HUES48 (cell line): ENCODE measurements around the gene PRIMPOL.
"Not testable (repeated sequence)": the region's sequence is repeated elsewhere in the genome, so short reads cannot be mapped to it uniquely, and the experiment has no call there.

Experiments used
- H3K27ac ChIP-seq: one replicate; pipeline ENCODE4 v1.7.0; 2013; ENCODE audit warnings: low read depth, low read length, inconsistent platforms
- H3K27me3 ChIP-seq: 2 replicates; pipeline ENCODE4 v1.6.1; 2013; ENCODE audit warnings: mild to moderate bottlenecking, low read length; ENCODE audit not compliant: control insufficient read depth, insufficient read depth
- H3K36me3 ChIP-seq: 2 replicates; pipeline ENCODE4 v1.6.1; 2013; ENCODE audit warnings: low read length; ENCODE audit not compliant: control insufficient read depth, insufficient read depth
- H3K4me1 ChIP-seq: 2 replicates; pipeline ENCODE4 v1.6.1; 2013; ENCODE audit warnings: mild to moderate bottlenecking, low read length; ENCODE audit not compliant: control insufficient read depth, insufficient read depth
- H3K4me3 ChIP-seq: 2 replicates; pipeline ENCODE4 v1.5.1; 2013; ENCODE audit warnings: mild to moderate bottlenecking, low read depth, low read length
- H3K9ac ChIP-seq: 2 replicates; pipeline ENCODE4 v1.6.1; 2013; ENCODE audit warnings: mild to moderate bottlenecking, low read depth, low read length, moderate library complexity
- H3K9me3 ChIP-seq: 2 replicates; pipeline ENCODE4 v1.6.1; 2013; ENCODE audit warnings: low read length; ENCODE audit not compliant: control insufficient read depth, insufficient read depth

Gene PRIMPOL

GRCh38 chr4:184641451-184641850 is 8.1 kb upstream of the PRIMPOL start:
- Histone ChIP-seq H3K9me3 (no peaks in the 10 kb centered on the region), H3K27me3 (no peaks in the 10 kb centered on the region), H3K36me3 (peaks cover 54% of the 10 kb centered on the region), H3K27ac (no peak overlapping the region), H3K4me3 (no peak overlapping the region), H3K4me1 (peaks cover 43% of the 10 kb centered on the region), H3K9ac (no peak overlapping the region)

- Histone ChIP-seq H3K27ac (peak overlapping the region; percentile 89), H3K4me1 (peaks cover 59% of the 10 kb centered on the region), H3K9ac (peak overlapping the region; percentile 32; the same call in 1 of the 2 replicates), H3K4me3 (peak overlapping the region; percentile 25; the same call in 1 of the 2 replicates), H3K9me3 (no peaks in the 10 kb centered on the region), H3K36me3 (peaks cover 35% of the 10 kb centered on the region), H3K27me3 (no peaks in the 10 kb centered on the region)
Observed at GRCh38 chr4:184643731-184644130, 5.8 kb upstream of the PRIMPOL start.

- no peaks in the 10 kb centered on the region for H3K27me3 ChIP-seq
- H3K36me3 ChIP-seq: peaks cover 28% of the 10 kb centered on the region
- peak overlapping the region; percentile 19; the same call in 1 of the 2 replicates for H3K9ac ChIP-seq
- peak overlapping the region; percentile 10; the same call in 1 of the 2 replicates for H3K4me3 ChIP-seq
- peaks cover 60% of the 10 kb centered on the region for H3K4me1 ChIP-seq
- H3K27ac ChIP-seq: peak overlapping the region; percentile 89
- H3K9me3 ChIP-seq: no peaks in the 10 kb centered on the region
Observed at GRCh38 chr4:184644553-184645307, 4.8 kb upstream of the PRIMPOL start.

GRCh38 chr4:184645904-184646610 is 3.5 kb upstream of the PRIMPOL start:
- Histone ChIP-seq H3K36me3 (peaks cover 23% of the 10 kb centered on the region), H3K27ac (peak overlapping the region; percentile 89), H3K4me3 (no peak overlapping the region; the same call in 1 of the 2 replicates), H3K9ac (no peak overlapping the region), H3K9me3 (no peaks in the 10 kb centered on the region), H3K27me3 (no peaks in the 10 kb centered on the region), H3K4me1 (peaks cover 68% of the 10 kb centered on the region)

GRCh38 chr4:184647266-184648053 is 2.1 kb upstream of the PRIMPOL start:
- Histone ChIP-seq H3K9me3 (no peaks in the 10 kb centered on the region), H3K4me3 (peak overlapping the region; percentile 88), H3K36me3 (peaks cover 13% of the 10 kb centered on the region), H3K27ac (peak overlapping the region; percentile 87), H3K4me1 (peaks cover 70% of the 10 kb centered on the region), H3K27me3 (no peaks in the 10 kb centered on the region), H3K9ac (peak overlapping the region; percentile 86; the same call in 1 of the 2 replicates)

- Histone ChIP-seq H3K4me1 (peaks cover 68% of the 10 kb centered on the region), H3K27ac (peak overlapping the region; percentile 87), H3K9ac (peak overlapping the region; percentile 86), H3K9me3 (no peaks in the 10 kb centered on the region), H3K4me3 (peak overlapping the region; percentile 88), H3K36me3 (peaks cover 11% of the 10 kb centered on the region), H3K27me3 (no peaks in the 10 kb centered on the region)
Observed at GRCh38 chr4:184648054-184648312, 1.6 kb upstream of the PRIMPOL start.

GRCh38 chr4:184648313-184649025 is 1.1 kb upstream of the PRIMPOL start:
- Histone ChIP-seq H3K27me3 (no peaks in the 10 kb centered on the region), H3K9ac (peak overlapping the region; percentile 86), H3K27ac (peak overlapping the region; percentile 87), H3K4me1 (peaks cover 68% of the 10 kb centered on the region), H3K36me3 (peaks cover 11% of the 10 kb centered on the region), H3K9me3 (no peaks in the 10 kb centered on the region), H3K4me3 (peak overlapping the region; percentile 88)

- Histone ChIP-seq H3K27me3 (no peaks in the 10 kb centered on the region), H3K27ac (peak overlapping the region; percentile 94), H3K9me3 (no peaks in the 10 kb centered on the region), H3K9ac (peak overlapping the region; percentile 77), H3K36me3 (peaks cover 7% of the 10 kb centered on the region), H3K4me3 (peak overlapping the region; percentile 71), H3K4me1 (peaks cover 51% of the 10 kb centered on the region)
Observed at GRCh38 chr4:184649971-184650855, 675 bp downstream of the PRIMPOL start.

- Histone ChIP-seq H3K9me3 (no peaks in the 10 kb centered on the region), H3K4me1 (peaks cover 39% of the 10 kb centered on the region), H3K36me3 (no peaks in the 10 kb centered on the region), H3K27ac (no peak overlapping the region), H3K27me3 (no peaks in the 10 kb centered on the region), H3K9ac (no peak overlapping the region), H3K4me3 (no peak overlapping the region)
Observed at GRCh38 chr4:184651899-184652298, 2.4 kb downstream of the PRIMPOL start.

GRCh38 chr4:184652681-184653080 is 3.1 kb downstream of the PRIMPOL start:
- not testable (repeated sequence) for H3K9me3 ChIP-seq, H3K36me3 ChIP-seq, H3K27ac ChIP-seq, H3K9ac ChIP-seq, H3K4me3 ChIP-seq, H3K27me3 ChIP-seq
- peaks cover 31% of the 10 kb centered on the region for H3K4me1 ChIP-seq
